ENCODE measurements around the gene LPP.

The LPP gene

DNA sequence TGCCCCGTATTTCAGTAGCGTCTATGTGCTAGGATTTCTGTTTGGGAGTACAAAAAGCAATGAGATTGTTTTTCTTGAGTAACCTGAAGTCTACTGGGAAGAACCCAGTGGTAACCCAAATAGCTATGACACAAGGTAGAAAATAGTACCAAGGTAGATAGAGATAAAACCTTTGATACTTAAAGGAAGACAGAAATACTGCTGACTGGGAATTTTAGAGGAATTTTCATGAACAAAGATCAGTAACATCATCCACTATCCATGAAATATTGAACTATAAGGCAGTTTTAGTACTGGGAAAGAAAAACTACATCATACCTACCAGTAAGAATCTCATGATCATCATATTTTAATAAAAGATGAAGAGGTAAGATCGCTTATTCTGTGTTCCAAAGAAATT lies 489.8 kb downstream of the LPP start:
- no peak for DNase-seq (ENCODE audit: low spot score)

GRCh38 chr3:188646592-188646991 lies 492.6 kb downstream of the LPP start:
- DNase-seq (ENCODE audit: low spot score): no peak

GRCh38 chr3:188647237-188647636 lies 493.3 kb downstream of the LPP start:
- no peak for DNase-seq (ENCODE audit: low spot score)

- no peak for DNase-seq (ENCODE audit: low spot score)
Measured at GRCh38 chr3:188649521-188649920, 495.6 kb downstream of the LPP start.

GRCh38 chr3:188656196-188656982 lies 502.4 kb downstream of the LPP start:
- DNase-seq (ENCODE audit: low spot score): peak; percentile 35

DNA sequence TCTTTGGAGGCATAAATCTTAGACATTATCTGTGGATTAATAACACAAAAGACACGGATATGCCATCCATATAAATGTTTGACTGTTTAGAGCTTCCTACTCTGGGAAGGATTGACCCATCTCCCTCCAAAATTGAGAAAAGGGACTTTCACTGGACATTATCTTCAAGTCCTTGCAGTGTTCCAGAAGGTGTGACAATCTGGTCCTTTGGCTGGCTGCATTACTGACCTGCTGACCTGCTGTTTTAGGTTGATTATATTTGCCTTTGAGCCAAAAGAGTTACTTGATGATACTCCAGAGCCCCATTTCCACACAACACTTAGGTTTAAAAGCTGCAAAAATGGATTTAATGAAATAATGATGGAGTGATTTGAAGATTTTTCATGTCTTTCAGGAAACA lies 504.6 kb downstream of the LPP start:
- DNase-seq (ENCODE audit: low spot score): no peak

DNA sequence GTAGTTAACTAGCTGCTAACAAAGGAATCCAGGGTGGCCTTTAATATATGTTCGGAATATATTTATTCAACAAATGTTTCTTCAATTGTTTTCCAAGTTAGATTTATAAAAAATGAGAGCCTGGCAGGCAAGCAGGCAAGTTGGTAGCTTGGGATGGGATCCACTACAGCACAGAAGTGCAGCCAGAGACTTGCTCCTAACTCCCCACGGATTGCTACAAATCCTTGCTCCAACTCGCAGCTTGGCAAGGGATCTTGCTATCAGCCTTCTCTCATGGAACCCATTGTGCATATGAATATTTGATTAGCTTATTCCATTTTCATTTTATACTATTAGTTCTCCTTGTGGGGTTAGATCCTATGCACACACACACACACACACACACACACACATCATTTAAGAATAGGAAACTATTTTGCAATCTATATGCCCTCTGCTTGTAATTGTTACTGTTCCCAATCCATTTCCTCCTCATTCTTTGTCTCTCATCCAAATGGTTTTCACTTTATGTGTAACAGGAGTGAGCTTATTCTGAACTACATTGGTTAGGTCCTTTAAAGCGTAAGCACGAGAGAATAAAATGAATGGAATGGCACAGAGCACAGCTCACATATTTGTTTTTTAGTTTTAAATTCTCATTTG lies 505.6 kb downstream of the LPP start:
- DNase-seq (ENCODE audit: low spot score): no peak

- DNase-seq (ENCODE audit: low spot score): no peak
Measured at GRCh38 chr3:188660415-188660814, 506.5 kb downstream of the LPP start.

- no peak for DNase-seq (ENCODE audit: low spot score)
Measured at GRCh38 chr3:188661806-188662205, 507.8 kb downstream of the LPP start.

DNA sequence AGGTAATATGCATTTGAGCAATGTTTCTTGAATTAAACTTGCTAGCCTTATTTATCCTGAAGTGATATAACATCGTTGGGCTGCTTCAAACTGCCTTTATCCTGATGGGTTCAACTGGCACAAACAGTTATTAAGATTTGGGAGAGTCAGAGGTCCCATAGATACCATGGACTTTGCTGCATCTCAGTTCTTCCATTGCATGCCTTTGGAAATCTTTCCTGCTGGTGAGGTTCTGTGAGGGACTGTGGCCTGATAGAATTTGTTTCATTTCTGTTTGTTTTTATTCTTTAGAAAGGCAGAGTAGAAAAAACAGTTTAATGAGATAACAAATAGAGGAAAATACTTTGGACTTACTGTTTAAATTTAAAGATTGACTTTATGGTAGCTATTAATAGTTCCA lies 508.3 kb downstream of the LPP start:
- DNase-seq (ENCODE audit: low spot score): no peak

GRCh38 chr3:188662795-188663194 lies 508.8 kb downstream of the LPP start:
- no peak for DNase-seq (ENCODE audit: low spot score)

GRCh38 chr3:188663839-188664238 lies 509.9 kb downstream of the LPP start:
- DNase-seq (ENCODE audit: low spot score): no peak

DNA sequence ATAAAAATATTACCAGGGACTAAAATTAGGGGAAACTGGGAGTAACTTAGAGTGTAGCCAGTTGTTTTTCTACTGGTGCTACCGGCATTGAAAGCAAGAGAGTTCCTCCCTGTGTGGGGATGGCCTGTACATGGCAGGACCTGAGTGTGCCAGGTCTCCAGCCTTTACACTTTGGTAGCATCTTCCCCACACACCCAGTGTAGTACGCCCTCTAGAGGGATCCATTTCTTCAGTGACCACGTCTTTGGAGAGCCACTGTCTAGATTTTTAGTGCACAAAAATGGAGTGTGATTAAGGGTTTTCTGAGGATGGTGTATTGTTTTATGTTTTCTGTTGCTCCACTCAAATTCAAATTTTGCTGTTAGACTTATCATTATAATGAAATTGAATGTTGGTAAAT lies 510.8 kb downstream of the LPP start:
- DNase-seq (ENCODE audit: low spot score): no peak

DNA sequence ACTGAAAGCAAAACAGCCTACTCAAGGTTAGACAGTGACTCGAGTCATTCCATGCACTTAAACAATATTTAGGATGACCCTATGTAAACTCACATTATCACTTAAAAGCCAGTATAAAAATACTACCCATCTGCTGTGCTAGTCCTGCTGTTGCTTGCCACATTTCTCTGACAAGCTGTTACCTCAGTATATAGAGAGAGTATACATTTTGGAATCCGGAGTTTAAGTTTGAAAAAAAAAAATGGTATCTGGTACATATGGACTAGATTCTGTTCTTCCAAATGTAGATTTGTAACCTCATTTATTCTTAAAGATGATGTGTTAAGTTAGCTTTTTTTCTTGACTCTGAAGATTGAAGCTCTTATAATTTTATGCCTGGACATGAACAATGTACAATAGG lies 514.0 kb downstream of the LPP start:
- DNase-seq (ENCODE audit: low spot score): no peak

- DNase-seq (ENCODE audit: low spot score): no peak
Measured at GRCh38 chr3:188670446-188670845, 516.5 kb downstream of the LPP start.

DNA sequence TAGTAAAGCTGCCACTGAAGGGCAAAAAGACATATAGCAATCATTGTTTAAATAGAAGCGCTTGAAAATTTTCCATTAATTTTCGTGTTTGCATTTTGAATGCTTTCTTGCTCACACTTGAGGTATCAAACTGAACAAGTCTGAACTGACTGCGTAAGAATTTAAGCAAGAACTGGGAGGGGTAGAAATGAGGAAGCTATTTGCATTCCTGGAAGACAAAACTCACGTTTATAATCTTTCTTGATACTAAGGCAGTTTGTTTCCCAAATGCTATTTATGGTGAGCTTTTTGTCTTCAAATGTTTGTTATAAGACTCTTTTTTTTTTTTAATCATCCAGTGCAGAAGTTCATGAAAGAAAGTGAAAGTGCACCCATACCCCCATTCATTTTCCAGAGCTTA lies 518.0 kb downstream of the LPP start:
- no peak for DNase-seq (ENCODE audit: low spot score)

GRCh38 chr3:188672840-188673239 lies 518.9 kb downstream of the LPP start:
- no peak for DNase-seq (ENCODE audit: low spot score)

GRCh38 chr3:188673646-188674186 lies 519.8 kb downstream of the LPP start:
- peak; percentile 53 for DNase-seq (ENCODE audit: low spot score)

DNA sequence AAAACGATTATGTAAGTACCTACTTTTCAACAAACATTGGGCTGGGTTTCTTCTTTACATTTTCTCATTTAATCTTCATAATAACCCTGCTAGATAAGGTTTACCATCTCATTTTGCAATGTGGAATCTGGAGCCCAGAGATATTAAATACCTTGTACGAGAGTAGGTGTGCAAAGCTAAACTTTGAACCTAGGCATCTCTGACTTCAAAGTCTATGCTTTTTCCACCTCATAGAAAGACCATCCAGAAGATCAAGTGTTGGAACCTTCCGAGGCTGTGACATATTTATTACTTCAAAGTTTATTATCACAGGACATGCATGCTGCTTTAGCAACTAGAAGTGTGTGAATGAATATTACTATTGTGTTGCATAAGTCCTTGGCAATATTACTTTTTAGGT lies 520.6 kb downstream of the LPP start:
- no peak for DNase-seq (ENCODE audit: low spot score)

DNA sequence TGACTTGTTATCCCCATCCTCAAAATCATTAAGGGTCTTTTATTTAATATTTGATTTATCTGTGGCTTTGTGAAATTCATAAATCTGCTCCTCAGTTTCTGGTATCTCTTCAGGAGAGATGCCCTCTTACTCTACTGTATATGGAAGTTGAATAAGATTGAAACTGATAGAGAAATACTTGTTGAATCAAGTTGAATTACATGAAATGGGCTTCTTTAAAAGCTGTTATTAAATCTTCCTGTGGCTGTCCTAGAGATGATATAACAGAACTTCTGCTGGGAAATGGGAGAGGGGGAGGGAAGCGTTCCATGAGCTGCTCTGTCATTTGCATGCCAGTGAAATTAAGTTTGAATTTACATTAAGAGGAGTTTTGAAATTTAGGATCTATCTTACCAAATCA lies 523.4 kb downstream of the LPP start:
- no peak for DNase-seq (ENCODE audit: low spot score)

DNA sequence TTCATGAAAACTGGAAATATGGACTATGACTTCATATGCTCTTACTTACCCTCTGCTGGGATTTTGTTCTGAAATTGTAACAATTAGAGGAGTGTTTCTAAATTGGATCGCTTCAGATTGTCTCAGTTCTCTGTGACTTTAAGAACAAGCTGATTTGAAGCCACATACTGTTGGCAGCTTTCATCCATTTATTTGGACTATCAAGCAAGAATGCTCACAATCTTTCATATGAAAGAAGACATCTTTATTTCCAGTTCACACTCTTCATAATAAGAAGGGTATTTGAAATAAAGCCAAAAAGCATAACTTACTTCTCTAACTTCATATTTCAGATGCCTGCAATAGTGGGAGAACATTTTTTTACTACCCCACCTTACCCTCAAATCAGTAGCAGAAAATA lies 526.2 kb downstream of the LPP start:
- no peak for DNase-seq (ENCODE audit: low spot score)

- DNase-seq (ENCODE audit: low spot score): no peak
Measured at GRCh38 chr3:188680605-188681004, 526.6 kb downstream of the LPP start.

GRCh38 chr3:188682316-188682715 lies 528.4 kb downstream of the LPP start:
- DNase-seq (ENCODE audit: low spot score): no peak

All from AG08396 (cell line).